ENCODE measurements around the gene SPATA31C1. TPM values are rescaled to one million over a fixed set of nuclear protein-coding genes. Genes with fewer than 3 reads are reported as not detected.

The SPATA31C1 gene
- total and polyA plus RNA-seq, 2 donors (not counting 3 experiments of a cell fraction or from before 2014, with no cell fraction given), result not detected

DNA sequence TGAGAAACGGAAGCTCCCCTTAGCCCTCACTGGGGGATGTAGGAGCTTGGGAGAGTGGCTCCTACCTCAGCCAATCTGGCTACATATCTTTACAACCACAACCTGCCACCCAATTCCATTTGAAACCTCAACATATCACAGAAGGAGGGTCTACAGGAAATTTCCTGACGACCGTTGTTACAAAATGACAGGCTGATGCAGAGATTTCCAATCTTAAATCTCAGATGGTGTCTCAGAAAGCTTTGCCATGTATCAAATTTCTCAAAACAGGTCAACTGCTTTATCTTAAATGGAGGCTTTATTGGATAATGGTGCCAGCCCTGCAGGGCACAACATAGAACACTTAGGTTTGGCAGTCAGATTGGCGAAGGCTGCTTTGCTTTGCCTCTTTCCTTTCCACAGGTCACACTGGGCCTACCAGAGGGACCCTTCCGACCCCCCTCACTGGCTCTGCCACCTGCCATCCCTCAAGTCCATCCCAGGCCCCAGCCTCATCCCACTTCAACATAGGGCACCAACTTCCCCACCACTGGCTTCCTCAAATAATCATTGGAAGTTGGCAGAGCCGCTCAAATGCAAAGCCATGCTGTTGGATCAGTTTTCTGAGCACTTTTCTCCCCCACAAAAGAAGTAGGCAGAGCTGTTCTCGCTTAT, 46.2 kb upstream of the SPATA31C1 start:
- Histone ChIP-seq H3K4me2 (ENCODE audit: insufficient read depth, low read length) (no peak overlapping the region), H3K27ac (ENCODE audit: insufficient read depth, low read depth, low read length) (no peak overlapping the region), H3K4me3 (replicated peaks in 1 of 3; ENCODE audit: insufficient read depth in 1 of 3, low read depth in 1 of 3, low read length in 3 of 3) (no peak overlapping the region), H3K36me3 (ENCODE audit: control insufficient read depth in 2 of 2, extremely low read depth in 1 of 2, insufficient read depth in 2 of 2, low read length in 2 of 2) (no peaks in the 10 kb centered on the region), H3K9me1 (replicated peaks; ENCODE audit: control insufficient read depth, extremely low read depth, insufficient read depth, low read length) (no peaks in the 10 kb centered on the region), H3K9ac (replicated peaks; ENCODE audit: extremely low read depth, insufficient read depth, low read length) (no peak overlapping the region), H3K79me2 (ENCODE audit: control insufficient read depth, insufficient read depth, low read length) (no peaks in the 10 kb centered on the region), H3K27me3 (ENCODE audit: control insufficient read depth in 2 of 2, insufficient read depth in 2 of 2, low read length in 2 of 2) (no peaks in the 10 kb centered on the region), H4K20me1 (replicated peaks; ENCODE audit: control insufficient read depth, extremely low read depth, insufficient read depth, low read length) (no peaks in the 10 kb centered on the region), H3K4me1 (ENCODE audit: control insufficient read depth, extremely low read depth, insufficient read depth, low read length) (no peaks in the 10 kb centered on the region), H2AFZ (ENCODE audit: low read depth, low read length) (no peak overlapping the region), H3K9me3 (replicated peaks; ENCODE audit: control insufficient read depth, insufficient read depth, low read length) (no peaks in the 10 kb centered on the region)
- no TSS peak for BruUV-seq (replicated peaks)
- TF ChIP-seq, protein P1, sequence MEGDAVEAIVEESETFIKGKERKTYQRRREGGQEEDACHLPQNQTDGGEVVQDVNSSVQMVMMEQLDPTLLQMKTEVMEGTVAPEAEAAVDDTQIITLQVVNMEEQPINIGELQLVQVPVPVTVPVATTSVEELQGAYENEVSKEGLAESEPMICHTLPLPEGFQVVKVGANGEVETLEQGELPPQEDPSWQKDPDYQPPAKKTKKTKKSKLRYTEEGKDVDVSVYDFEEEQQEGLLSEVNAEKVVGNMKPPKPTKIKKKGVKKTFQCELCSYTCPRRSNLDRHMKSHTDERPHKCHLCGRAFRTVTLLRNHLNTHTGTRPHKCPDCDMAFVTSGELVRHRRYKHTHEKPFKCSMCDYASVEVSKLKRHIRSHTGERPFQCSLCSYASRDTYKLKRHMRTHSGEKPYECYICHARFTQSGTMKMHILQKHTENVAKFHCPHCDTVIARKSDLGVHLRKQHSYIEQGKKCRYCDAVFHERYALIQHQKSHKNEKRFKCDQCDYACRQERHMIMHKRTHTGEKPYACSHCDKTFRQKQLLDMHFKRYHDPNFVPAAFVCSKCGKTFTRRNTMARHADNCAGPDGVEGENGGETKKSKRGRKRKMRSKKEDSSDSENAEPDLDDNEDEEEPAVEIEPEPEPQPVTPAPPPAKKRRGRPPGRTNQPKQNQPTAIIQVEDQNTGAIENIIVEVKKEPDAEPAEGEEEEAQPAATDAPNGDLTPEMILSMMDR (IDR thresholded peaks at IDR 0.05; ENCODE audit: extremely low read depth in 1 of 2, insufficient read depth in 1 of 2, low read depth in 1 of 2, low read length in 2 of 2), result no peak
- TF ChIP-seq, protein P2, sequence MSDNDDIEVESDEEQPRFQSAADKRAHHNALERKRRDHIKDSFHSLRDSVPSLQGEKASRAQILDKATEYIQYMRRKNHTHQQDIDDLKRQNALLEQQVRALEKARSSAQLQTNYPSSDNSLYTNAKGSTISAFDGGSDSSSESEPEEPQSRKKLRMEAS (IDR thresholded peaks at IDR 0.05; ENCODE audit: insufficient read depth, insufficient read length), result no peak
- TF ChIP-seq EZH2 (IDR thresholded peaks at IDR 0.05; ENCODE audit: borderline replicate concordance, low read depth, low read length, severe bottlenecking), result no peak
- TF ChIP-seq JUN (IDR thresholded peaks at IDR 0.05; ENCODE audit: borderline replicate concordance, insufficient read depth, insufficient read length, low read depth), result no peak
- no peak for TF ChIP-seq GATA2 (IDR thresholded peaks at IDR 0.05; ENCODE audit: insufficient read depth, insufficient read length, low read depth, low read length)
- no peak for TF ChIP-seq MYC (IDR thresholded peaks at IDR 0.05; ENCODE audit: low read depth, low read length)
- no peak for TF ChIP-seq POLR2A (IDR thresholded peaks at IDR 0.05; ENCODE audit: low read depth, low read length)
- no peak for TF ChIP-seq FOS (IDR thresholded peaks at IDR 0.05; ENCODE audit: borderline replicate concordance, insufficient read depth, low read length)
- TF ChIP-seq POLR2AphosphoS5 (IDR thresholded peaks at IDR 0.05; ENCODE audit: insufficient read depth, low read depth, low read length), result no peak
- ChIA-PET POLR2A (no interaction called here), CTCF (interaction anchor here (0.6 kb wide), 1 partner anchor 1449 kb away, joined by 3 read pairs; no protein-coding TSS in a partner anchor)
- intact Hi-C loops (cut with micrococcal nuclease) (no loop called here), dilution Hi-C loops (cut with MboI; ENCODE audit: extremely low pct_ligation_motif_present, low sequenced_read_pairs) (no loop called here)
- DNase-seq (ENCODE audit: low read depth, low spot score) (no peak), FAIRE-seq (no peak)
